HG03103 (cell line): ENCODE data around the gene ZNF470.

Source experiments
- ATAC-seq: cut with Tn5 transposase; IDR thresholded peaks from one replicate; pipeline ENCODE4 v1.9.1; 2021; ENCODE audit warnings: low read depth; ENCODE audit not compliant: unreplicated experiment

Gene ZNF470

GRCh38 chr19:56603829-56604228, 36.6 kb downstream of the ZNF470 start:
- no peak for ATAC-seq

- no peak for ATAC-seq
Measured at GRCh38 chr19:56608274-56608964, 41.2 kb downstream of the ZNF470 start.

- no peak for ATAC-seq
Measured at GRCh38 chr19:56611288-56611687, 44.0 kb downstream of the ZNF470 start.

- ATAC-seq: no peak
Measured at GRCh38 chr19:56612737-56613136, 45.5 kb downstream of the ZNF470 start.

GRCh38 chr19:56613639-56614038, 46.4 kb downstream of the ZNF470 start:
- ATAC-seq: no peak

GRCh38 chr19:56617531-56617930, 50.3 kb downstream of the ZNF470 start:
- no peak for ATAC-seq

- no peak for ATAC-seq
Measured at GRCh38 chr19:56619121-56619520, 51.9 kb downstream of the ZNF470 start.

- ATAC-seq: no peak
Measured at GRCh38 chr19:56622374-56622773, 55.1 kb downstream of the ZNF470 start.

- ATAC-seq: no peak
Measured at GRCh38 chr19:56623006-56623405, 55.7 kb downstream of the ZNF470 start.

- ATAC-seq: no peak
Measured at GRCh38 chr19:56625708-56626107, 58.4 kb downstream of the ZNF470 start.

GRCh38 chr19:56633021-56633420, 65.8 kb downstream of the ZNF470 start:
- no peak for ATAC-seq

GRCh38 chr19:56637976-56638555, 70.8 kb downstream of the ZNF470 start:
- ATAC-seq: no peak
